Hematopoietic multipotent progenitor cell (in vitro differentiated cells): Measurements from ENCODE around the gene MRPS34. TPM values are rescaled to one million over a fixed set of nuclear protein-coding genes. Genes with fewer than 3 reads are reported as not detected.

Experiments used
- DNase-seq, 3 donors: peaks; one replicate each; pipeline ENCODE4 v3.0.0-alpha.2; 2011 to 2015; ENCODE audit warnings: low read depth in 2 of 3, low spot score in 2 of 3
- total RNA-seq: library from RNA; depleted of rRNA; stranded (reverse); fragments of >200 nt; gene quantifications from one replicate; pipeline ENCODE4 v1.2.3, GENCODE V29; 2012

The MRPS34 gene
- total RNA-seq, 1 donor: 80.8 TPM

DNA sequence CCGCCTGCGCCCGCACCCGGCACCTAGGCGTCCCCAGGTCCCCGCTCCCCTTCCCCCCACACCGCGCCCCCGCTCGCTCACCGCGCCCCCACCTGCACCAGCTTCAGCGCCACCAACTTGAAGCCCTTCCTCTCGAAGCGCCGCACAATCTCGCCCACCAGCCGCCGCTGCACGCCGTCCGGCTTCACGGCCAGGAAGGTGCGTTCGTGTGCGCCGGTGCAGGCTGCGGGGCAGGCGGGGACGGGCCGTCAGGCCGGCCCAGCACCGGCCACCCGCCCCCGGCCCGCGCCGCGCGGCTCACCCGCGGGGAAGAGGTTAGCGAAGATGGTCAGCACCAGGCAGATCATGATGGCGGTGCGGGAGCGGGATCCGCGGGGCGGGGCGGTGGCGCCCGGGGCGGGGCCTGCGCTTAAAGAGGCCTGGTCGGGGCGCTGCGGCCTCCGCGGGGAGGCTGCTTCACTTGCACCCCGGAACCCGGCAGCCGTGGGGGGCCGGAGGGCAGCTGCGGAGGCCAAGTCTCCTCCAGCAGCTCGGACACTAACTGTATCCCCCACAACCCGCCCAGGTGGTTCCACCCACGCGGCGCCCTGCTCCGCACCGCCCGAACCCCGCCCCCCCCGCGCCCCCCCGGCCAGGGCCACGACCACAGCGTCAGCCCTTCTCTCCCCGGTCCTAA lies 1.6 kb downstream of the MRPS34 start, which contains the start of gene NME3:
Gene NME3 (minus strand): TSS at position 356 of the 676 bp plus-strand sequence. CDS start 9 bp downstream, at position 347.
- peak; percentile 43 to 60 (median 54) for DNase-seq

DNA sequence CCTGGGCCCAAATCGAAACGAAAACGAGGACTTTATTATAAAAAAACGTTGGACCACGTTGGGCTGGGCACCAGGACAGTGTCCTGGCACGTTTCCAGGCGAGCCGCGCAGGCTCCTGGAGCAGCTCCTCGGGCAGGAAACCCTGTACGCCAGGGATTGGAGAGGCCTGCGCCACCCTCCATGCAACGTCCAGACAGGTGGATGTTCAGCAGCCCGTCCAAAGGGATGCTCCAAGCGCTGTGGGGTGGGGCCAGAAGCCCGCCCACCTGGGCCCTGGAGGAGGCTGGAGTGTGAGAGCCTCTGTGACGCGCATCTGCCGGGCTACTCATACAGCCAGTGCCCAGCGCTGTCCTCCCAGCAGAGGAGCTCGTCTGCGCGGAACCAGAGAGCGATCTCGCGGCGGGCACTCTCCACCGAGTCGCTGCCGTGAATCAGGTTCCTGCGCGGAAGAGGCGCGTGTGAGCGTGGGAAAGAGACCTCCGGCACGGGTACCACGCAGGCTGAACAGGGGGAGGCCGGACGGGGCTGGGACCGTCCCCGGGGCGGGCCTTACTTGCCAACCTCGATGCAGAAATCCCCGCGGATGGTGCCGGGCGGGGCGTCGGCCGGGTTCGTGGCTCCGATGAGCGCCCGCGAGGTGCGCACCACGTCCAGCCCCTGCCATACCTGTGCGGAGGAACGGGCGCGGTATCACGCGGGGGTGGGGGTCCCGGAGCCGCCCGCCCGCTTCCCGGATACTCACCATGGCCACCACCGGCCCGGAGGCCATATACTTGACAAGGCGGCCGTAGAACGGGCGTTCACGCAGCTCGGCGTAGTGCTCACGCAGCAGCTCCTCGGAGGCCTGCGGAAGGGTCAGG lies 2.4 kb downstream of the MRPS34 start:
- peak; percentile 16 to 35 (median 24) for DNase-seq

DNA sequence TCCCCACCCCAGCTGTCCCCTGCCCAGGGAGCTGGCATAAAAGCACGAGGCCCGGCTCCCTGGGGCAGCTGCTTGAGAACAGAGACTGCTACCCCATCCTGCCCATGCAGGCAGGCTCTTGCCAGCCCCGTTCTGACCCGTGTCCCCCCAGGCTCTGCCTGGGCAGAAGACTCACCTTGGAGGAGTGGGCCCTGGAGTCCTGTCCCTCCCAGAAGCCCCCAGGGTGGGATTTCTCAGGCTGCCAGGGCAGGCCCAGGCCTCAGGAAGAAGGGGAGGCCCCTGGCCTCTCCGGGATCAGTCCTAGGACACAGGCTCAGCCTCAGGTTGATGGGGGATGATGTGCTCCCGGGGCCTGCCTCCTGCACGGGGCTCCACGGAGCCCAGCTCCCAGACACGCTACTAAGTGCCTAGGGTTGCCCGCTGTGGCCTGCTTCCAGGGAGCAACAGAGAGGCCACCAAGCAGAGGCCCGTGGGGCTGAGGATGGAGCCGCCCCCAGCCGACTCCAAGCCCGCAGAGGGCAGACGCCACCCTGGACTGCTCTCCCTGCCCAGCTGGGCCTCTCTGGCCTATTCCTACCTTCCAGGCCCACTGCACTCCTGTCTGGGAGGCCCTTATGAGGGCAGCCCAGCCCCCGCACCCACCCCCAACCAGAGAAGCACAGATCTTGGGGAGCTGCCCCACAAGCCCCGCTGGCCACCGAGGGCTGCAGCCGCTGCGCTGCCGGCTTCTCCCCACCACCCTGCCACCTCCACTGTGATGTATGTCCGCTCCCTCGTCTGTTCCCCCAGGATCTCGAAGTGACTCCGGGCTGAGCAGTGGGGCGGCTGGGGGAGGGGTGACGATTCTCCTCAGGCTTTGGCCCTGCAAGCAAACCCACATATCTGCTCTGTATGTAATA lies 3.3 kb downstream of the MRPS34 start:
- no peak for DNase-seq

DNA sequence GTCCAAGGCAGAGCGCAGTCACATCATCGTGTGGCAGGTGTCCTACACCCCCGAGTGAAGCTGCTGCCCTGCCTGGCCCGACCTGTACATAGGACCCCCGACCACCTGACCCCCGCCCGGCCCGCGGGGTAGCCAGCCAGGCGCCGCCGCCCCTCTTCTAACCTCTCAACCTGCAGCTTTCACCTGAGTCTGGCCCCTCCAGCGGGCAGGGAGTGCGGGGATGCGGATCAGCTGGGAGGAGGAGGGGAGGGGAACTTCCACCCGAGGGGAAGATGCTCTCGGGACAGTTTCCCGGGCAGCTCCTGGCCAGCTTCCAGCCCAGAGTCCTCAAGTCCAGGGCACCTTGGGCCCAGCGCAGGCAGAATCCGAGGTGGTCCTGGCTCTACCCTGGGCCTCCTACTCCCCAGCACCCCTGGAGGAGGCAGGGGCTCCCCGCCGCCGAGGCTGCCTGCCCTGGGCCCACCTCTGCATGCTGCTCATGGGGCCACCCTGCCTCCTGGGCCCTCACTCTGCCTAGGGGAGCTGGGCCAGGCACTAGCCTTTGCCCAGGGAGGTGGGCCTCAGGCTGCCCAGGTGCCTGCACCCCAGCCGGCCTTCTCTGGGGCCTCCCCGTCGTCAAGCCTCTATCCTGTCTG lies 4.0 kb downstream of the MRPS34 start:
- DNase-seq: no peak

DNA sequence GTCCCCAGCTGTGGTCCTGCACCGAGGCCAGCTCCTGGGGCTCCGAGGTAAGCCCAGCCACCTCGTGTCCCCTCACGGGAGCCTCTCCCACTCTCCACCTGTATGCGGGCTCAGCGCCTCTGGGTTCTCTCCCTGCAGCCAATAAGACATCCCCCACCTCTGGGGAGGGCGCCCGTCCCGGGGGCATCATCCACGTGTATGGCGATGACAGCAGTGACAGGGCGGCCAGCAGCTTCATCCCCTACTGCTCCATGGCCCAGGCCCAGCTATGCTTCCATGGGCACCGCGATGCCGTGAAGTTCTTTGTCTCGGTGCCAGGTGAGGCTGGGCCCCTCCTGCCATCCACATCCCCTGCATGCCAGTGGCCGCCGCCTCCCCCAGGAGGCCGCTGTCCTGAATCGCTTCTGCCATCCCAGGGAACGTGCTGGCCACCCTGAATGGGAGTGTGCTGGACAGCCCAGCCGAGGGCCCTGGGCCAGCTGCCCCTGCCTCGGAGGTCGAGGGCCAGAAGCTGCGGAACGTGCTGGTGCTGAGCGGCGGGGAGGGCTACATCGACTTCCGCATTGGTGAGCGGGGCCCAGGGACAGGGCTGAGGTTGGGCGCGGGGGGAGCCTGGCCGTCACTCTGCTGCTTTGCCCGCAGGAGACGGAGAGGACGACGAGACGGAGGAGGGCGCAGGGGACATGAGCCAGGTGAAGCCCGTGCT lies 4.7 kb downstream of the MRPS34 start:
- DNase-seq: no peak

DNA sequence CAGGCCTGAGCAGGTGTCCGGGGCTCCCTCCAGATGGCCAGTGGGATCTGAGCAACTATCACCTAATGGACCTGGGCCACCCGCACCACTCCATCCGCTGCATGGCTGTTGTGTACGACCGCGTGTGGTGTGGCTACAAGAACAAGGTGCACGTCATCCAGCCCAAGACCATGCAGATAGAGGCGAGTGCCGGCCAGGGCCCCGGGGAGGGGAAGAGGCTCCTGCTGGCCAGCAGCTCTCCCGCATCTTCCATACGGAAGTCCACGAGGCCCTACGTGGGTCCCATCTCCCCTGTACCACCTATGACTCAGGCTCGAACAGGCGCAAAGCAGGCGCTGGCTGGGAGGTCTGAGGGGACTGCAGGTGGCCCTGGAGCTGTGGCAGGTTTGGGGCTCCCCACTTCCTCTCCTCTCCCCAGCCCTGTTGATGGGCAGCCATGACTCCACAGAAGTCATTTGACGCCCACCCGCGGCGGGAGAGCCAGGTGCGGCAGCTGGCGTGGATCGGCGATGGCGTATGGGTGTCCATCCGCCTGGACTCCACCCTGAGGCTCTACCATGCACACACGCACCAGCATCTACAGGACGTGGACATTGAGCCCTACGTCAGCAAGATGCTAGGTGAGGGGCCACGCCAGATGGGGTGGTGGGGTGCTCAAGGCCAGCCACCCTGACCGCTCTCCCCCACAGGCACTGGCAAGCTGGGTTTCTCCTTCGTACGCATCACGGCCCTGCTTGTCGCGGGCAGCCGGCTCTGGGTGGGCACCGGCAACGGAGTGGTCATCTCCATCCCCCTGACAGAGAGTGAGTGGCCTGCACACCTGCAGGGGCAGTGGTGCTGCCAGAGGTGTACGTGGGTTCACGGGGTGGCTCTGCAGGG lies 5.6 kb downstream of the MRPS34 start:
- no peak for DNase-seq

DNA sequence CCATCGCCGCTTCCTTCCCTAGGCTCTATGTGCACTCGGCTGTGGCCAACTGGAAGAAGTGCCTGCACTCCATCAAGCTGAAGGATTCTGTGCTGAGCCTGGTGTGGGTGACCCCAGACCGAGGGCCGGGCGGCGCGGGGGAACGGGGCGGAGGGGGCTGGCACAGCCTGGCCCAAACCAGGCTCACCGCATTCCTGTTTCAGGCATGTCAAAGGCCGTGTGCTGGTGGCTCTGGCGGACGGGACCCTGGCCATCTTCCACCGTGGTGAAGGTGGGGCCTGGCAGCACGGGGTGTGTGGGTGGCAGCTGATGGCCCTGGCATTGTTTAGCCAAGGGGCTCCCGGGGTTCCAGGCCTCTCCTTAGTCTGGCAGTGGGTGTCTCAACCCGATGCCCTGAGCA lies 6.2 kb downstream of the MRPS34 start:
- no peak for DNase-seq

GRCh38 chr16:1766231-1766630 lies 6.7 kb downstream of the MRPS34 start:
- DNase-seq: no peak

DNA sequence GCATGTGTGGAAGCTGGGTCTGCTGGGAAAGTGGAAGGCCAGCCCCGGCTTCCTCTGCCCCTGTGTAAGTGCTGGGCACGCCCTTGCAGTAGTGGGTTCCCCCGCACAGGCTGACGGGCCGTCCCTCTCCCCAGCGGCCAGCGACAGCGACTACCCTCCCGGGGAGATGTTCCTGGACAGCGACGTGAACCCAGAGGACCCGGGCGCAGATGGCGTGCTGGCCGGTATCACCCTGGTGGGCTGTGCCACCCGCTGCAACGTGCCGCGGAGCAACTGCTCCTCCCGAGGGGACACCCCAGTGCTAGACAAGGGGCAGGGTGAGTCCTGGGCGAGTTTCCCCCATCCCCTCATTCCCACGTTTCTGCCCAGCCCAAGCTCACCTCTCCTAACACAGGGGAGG lies 7.1 kb downstream of the MRPS34 start:
- DNase-seq: no peak

DNA sequence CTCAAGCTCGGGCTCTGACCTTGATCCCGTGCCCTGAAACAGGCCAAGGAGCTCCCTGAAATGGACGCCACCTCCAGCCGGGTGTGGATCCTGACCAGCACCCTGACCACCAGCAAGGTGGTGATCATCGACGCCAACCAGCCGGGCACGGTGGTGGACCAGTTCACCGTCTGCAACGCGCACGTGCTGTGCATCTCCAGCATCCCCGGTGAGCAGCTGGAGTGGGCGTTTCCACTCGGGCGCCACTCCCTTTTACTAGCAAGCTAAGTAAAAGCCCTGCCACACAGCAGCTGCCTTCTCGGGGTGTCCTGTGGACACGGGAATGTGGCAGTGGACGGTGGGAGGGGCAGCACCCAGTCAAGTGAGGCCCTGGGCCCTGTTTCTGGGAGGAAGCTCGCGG lies 8.0 kb downstream of the MRPS34 start:
- no peak for DNase-seq

GRCh38 chr16:1763521-1764511 lies 9.1 kb downstream of the MRPS34 start:
- DNase-seq: peak in 1 of 3 donors; percentile 12

- no peak for DNase-seq
Measured at GRCh38 chr16:1762879-1763520, 9.9 kb downstream of the MRPS34 start.

GRCh38 chr16:1762196-1762878 lies 10.6 kb downstream of the MRPS34 start:
- DNase-seq: no peak

DNA sequence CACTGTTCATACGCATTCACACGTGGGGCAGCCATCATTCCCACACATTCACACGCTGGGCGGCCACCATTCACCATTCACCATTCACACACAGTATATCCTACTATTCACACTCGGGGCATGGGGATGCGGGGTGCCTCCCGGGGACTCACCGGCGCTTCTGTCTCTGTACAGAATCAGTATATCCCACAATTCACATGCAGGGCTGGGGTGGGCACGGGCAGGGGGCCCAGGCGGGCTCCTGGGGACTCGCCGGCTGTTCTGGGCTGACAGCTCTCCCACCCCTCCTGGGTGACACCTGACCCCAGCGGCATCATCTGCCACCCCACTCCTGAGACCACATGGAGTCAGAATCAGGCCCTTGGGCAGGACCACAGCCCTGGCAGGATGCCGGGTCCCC lies 11.2 kb downstream of the MRPS34 start:
- no peak for DNase-seq

DNA sequence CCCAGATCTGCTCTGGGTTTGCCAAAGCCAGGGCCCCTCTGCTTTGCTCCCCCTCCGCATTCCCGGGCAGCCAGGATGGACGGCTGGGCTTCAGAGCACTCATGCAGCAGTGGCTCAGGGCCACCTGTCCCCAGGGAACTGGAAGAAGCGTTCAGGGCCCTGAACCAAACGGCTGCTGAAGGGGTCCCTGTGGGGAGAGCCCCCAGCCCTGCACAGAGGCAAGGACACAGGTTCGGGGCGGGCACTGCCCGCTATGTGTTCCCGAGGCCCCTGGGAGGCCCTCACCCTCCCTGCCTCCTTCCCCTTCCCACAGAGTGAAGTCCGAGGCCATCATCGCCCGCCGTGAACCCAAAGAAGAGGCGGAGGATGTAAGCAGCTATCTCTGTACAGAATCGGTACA lies 12.0 kb downstream of the MRPS34 start:
- no peak for DNase-seq

GRCh38 chr16:1759511-1759910 lies 13.4 kb downstream of the MRPS34 start:
- DNase-seq: no peak

GRCh38 chr16:1758923-1759322 lies 14.0 kb downstream of the MRPS34 start:
- DNase-seq: no peak
